WERI-Rb-1 (cell line): ENCODE data around the gene TFG.

Experiments
- DNase-seq: peaks from one replicate; pipeline ENCODE4 v3.0.0-alpha.2; 2020
- H3K27ac ChIP-seq: fragments of 250-450 bp; sonication (Bioruptor Pico); 2 replicates; pipeline ENCODE4 v1.5.1; 2020; ENCODE audit warnings: mild to moderate bottlenecking, moderate library complexity
- H3K27me3 ChIP-seq: fragments of 250-450 bp; sonication (Bioruptor Pico); 2 replicates; pipeline ENCODE4 v1.5.1; 2021; ENCODE audit warnings: mild to moderate bottlenecking, low read depth, moderate library complexity; ENCODE audit not compliant: insufficient read depth, severe bottlenecking
- H3K36me3 ChIP-seq: fragments of 250-450 bp; sonication (Bioruptor Pico); 2 replicates; pipeline ENCODE4 v1.5.1; 2020; ENCODE audit warnings: mild to moderate bottlenecking, moderate library complexity
- H3K4me3 ChIP-seq: 2 replicates; pipeline ENCODE4 v1.5.1; 2011; ENCODE audit warnings: low read depth, mild to moderate bottlenecking, control low read depth, low read length
- H3K9me3 ChIP-seq: fragments of 250-450 bp; sonication (Bioruptor Pico); 2 replicates; pipeline ENCODE4 v1.5.1; 2021; ENCODE audit warnings: mild to moderate bottlenecking, moderate library complexity; ENCODE audit not compliant: severe bottlenecking
- CTCF ChIP-seq: IDR thresholded peaks from 2 replicates; pipeline ENCODE4 v1.5.1; 2011; ENCODE audit warnings: low read depth, mild to moderate bottlenecking, control low read depth, inconsistent platforms, low read length

Gene TFG

GRCh38 chr3:100769693-100770092 lies 60.4 kb downstream of the TFG start:
- H3K36me3 ChIP-seq = no peaks in the 10 kb centered on the region
- H3K27ac ChIP-seq = no peak overlapping the region
- no peaks in the 10 kb centered on the region for H3K27me3 ChIP-seq
- no peak for DNase-seq
- TF ChIP-seq CTCF = no peak
- no peaks in the 10 kb centered on the region for H3K9me3 ChIP-seq
- H3K4me3 ChIP-seq = no peak overlapping the region

GRCh38 chr3:100775226-100775625 lies 65.9 kb downstream of the TFG start:
- no peaks in the 10 kb centered on the region for H3K36me3 ChIP-seq
- H3K27ac ChIP-seq = no peak overlapping the region
- H3K4me3 ChIP-seq = no peak overlapping the region
- no peak for TF ChIP-seq CTCF
- no peaks in the 10 kb centered on the region for H3K9me3 ChIP-seq
- no peaks in the 10 kb centered on the region for H3K27me3 ChIP-seq
- no peak for DNase-seq

- H3K27ac ChIP-seq = no peak overlapping the region
Observed at GRCh38 chr3:100775669-100776068, 66.4 kb downstream of the TFG start.

GRCh38 chr3:100776097-100776729 lies 66.9 kb downstream of the TFG start:
- Histone ChIP-seq H3K36me3 (no peaks in the 10 kb centered on the region), H3K27me3 (no peaks in the 10 kb centered on the region), H3K4me3 (no peak overlapping the region), H3K9me3 (no peaks in the 10 kb centered on the region), H3K27ac (no peak overlapping the region)
- no peak for TF ChIP-seq CTCF
- DNase-seq = no peak

More at GRCh38 chr3:100775669-100776068, 66.4 kb downstream of the TFG start:
- H3K4me3 ChIP-seq = no peak overlapping the region
- no peaks in the 10 kb centered on the region for H3K36me3 ChIP-seq
- no peaks in the 10 kb centered on the region for H3K9me3 ChIP-seq
- TF ChIP-seq CTCF = no peak
- H3K27me3 ChIP-seq = no peaks in the 10 kb centered on the region
- no peak for DNase-seq

- TF ChIP-seq CTCF = peak; percentile 54
- Histone ChIP-seq H3K9me3 (no peaks in the 10 kb centered on the region), H3K36me3 (no peaks in the 10 kb centered on the region), H3K4me3 (no peak overlapping the region), H3K27me3 (no peaks in the 10 kb centered on the region), H3K27ac (no peak overlapping the region)
- peak; percentile 13 for DNase-seq
Observed at GRCh38 chr3:100776746-100777145, 67.5 kb downstream of the TFG start.

GRCh38 chr3:100777271-100777670 lies 68.0 kb downstream of the TFG start:
- Histone ChIP-seq H3K9me3 (no peaks in the 10 kb centered on the region), H3K4me3 (no peak overlapping the region), H3K36me3 (no peaks in the 10 kb centered on the region), H3K27me3 (no peaks in the 10 kb centered on the region), H3K27ac (no peak overlapping the region)
- no peak for TF ChIP-seq CTCF
- DNase-seq = no peak
